Measurements from ENCODE around the gene ESPL1. TPM values are rescaled to one million over a fixed set of nuclear protein-coding genes. Genes with fewer than 3 reads are reported as not detected.
A peak's percentile ranks its signal among the peaks of the same experiment; 100 is the strongest.
"Not testable (repeated sequence)": the region's sequence is repeated elsewhere in the genome, so short reads cannot be mapped to it uniquely, and the experiment has no call there.

Gene ESPL1
- total RNA-seq, 1 experiment from 2014 or later, result 29.5 TPM

DNA sequence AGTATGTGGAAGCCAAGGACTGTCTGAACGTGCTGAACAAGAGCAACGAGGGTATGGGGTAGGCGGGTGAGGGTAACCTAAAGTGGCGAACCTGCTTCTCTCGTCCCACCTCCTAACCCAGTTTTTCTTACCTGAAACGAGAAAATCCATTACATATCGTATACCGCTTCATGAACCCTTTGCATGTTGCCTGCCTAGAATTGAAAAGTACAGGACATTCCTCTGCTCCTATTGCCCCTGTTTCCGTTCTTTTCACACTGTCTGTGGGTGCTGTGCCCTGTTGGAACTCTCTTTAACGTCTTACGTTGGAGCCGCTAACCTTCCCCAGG lies 27.8 kb downstream of the ESPL1 start:
- no peak for DNase-seq
- Histone ChIP-seq H3K4me1 (0 out of 2 replicates have a peak, but pooled peaks cover 2% of the 10 kb centered on the region), H3K36me3 (peaks cover 24% of the 10 kb centered on the region), H3K27me3 (no peaks in the 10 kb centered on the region), H3K4me3 (peak overlapping the region; percentile 89), H3K27ac (peak overlapping the region; percentile 63), H3K9me3 (replicated peaks) (no peaks in the 10 kb centered on the region)

DNA sequence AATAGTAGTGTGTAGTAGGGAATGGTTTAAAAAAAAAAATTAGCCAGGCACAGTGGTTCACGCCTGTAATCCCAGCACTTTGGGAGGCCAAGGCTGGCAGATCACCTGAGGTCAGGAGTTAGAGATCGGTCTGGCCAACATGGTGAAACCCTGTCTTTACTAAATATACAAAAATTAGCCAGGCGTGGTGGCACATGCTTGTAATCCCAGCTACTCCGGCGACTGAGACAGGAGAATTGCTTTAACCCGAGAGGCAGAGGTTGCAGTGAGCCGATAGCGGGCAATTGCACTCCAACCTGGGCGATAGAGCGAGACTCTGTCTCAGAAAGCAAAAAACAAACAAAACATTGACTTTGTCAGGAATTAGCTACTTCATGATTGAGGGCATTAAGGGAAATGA lies 29.0 kb downstream of the ESPL1 start:
- not testable (repeated sequence) for H3K27me3 ChIP-seq; H3K4me1 ChIP-seq; DNase-seq; H3K9me3 ChIP-seq (replicated peaks); H3K27ac ChIP-seq; H3K4me3 ChIP-seq
- H3K36me3 ChIP-seq, result peaks cover 26% of the 10 kb centered on the region

DNA sequence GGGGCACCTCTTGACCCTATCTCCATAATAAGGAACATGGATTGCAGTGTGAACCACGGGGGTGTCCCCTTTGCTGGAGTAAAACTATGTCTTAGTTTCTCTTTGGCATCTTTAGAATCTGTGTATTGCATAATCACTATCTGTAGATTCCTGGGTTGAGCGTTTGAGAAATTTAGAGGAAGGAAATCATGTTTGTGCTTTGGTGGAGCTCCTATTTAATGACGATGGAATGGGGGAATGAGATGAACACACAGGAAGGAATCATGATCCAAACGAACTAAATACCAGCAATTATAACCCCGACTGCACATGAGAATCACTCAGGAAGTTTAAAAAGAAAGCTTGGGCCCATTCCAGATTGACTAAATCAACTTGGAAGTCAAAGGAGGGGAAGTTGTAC lies 30.1 kb downstream of the ESPL1 start:
- Histone ChIP-seq H3K27me3 (no peaks in the 10 kb centered on the region), H3K4me3 (no peak overlapping the region), H3K27ac (no peak overlapping the region), H3K4me1 (0 out of 2 replicates have a peak, but pooled peaks cover 2% of the 10 kb centered on the region), H3K9me3 (replicated peaks) (no peaks in the 10 kb centered on the region), H3K36me3 (peaks cover 26% of the 10 kb centered on the region)
- no peak for DNase-seq

DNA sequence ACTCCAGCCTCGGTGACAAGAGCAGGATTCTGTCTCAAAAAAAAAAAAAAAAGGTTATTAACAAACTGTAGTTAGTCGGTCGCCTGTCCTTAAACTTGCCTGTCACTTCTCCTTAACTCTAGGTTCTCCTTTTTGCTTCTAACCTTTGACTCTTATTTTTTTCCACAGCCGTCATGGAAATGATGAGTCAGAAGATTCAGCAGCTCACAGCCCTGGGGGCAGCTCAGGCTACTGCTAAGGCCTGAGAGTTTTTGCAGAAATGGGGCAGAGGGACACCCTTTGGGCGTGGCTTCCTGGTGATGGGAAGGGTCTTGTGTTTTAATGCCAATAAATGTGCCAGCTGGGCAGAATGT lies 31.0 kb downstream of the ESPL1 start:
- Histone ChIP-seq H3K4me1 (0 out of 2 replicates have a peak, but pooled peaks cover 2% of the 10 kb centered on the region), H3K4me3 (peak overlapping the region; percentile 82), H3K27me3 (no peaks in the 10 kb centered on the region), H3K27ac (no peak overlapping the region), H3K36me3 (peaks cover 23% of the 10 kb centered on the region), H3K9me3 (replicated peaks) (no peaks in the 10 kb centered on the region)
- DNase-seq, result no peak

DNA sequence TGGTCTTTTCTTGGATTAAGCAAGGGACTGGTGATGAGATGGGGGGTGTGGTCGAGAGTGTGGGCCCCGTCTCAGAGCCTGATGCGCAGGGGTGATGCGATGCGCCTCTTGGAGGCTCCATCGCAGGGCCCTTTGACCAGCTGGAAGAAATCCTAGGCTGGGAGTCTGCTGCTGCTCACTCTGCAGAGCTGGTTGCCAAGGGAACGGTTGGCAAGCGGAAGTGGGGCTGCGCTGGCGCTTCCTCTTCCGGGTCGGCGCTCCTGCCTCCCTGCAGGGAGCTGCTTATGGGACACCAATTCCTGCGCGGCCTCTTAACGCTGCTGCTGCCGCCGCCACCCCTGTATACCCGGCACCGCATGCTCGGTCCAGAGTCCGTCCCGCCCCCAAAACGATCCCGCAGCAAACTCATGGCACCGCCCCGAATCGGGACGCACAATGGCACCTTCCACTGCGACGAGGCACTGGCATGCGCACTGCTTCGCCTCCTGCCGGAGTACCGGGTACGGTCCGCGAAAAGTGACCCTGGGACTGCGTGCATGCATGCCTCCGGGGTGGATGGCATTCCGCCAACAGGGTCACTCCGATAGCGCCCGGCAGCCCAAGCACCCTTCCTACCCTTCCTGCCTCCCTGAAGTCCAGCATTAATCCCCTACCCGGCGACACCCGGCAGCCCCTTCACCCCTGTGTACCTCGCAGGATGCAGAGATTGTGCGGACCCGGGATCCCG lies 31.5 kb downstream of the ESPL1 start, which contains the start of gene MYG1:
MYG1 (plus strand) TSS at position 242 of the 727 bp plus-strand sequence; CDS start at position 285, 43 bp downstream.
- peak; percentile 91 to 92 for DNase-seq

DNA sequence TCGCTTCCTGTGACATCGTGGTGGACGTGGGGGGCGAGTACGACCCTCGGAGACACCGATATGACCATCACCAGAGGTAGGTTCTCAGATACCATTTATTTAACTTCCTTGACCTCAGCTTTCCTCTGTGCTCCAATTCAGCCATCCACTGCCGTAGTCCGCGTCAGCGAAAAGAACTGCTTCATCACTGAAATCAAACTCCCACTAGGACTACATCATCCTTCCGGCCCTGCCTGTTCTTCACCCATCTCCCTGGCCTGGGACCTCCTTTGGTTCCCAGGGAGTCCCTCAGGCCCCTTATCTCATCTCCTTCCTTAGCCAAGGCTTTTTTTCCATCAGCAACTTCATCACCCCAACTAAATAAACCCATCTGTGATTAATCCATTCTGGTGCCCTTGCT lies 32.1 kb downstream of the ESPL1 start:
- Histone ChIP-seq H3K4me1 (0 out of 2 replicates have a peak, but pooled peaks cover 2% of the 10 kb centered on the region), H3K27me3 (no peaks in the 10 kb centered on the region), H3K4me3 (peak overlapping the region; percentile 82), H3K36me3 (peaks cover 23% of the 10 kb centered on the region), H3K9me3 (replicated peaks) (no peaks in the 10 kb centered on the region), H3K27ac (peak overlapping the region; percentile 3; the same call in 1 of the 2 replicates)
- DNase-seq, result peak in 1 of 2 experiments; percentile 14

More for the DNA sequence above, 31.5 kb downstream of the ESPL1 start, which contains the start of gene MYG1:
- H3K27me3 ChIP-seq, result no peaks in the 10 kb centered on the region
- H3K9me3 ChIP-seq (replicated peaks), result no peaks in the 10 kb centered on the region
- peaks cover 23% of the 10 kb centered on the region for H3K36me3 ChIP-seq
- 0 out of 2 replicates have a peak, but pooled peaks cover 2% of the 10 kb centered on the region for H3K4me1 ChIP-seq
- H3K27ac ChIP-seq, result peak within 1 kb of the TSS; percentile 3; the same call in 1 of the 2 replicates
- peak within 1 kb of the TSS; percentile 82 for H3K4me3 ChIP-seq

DNA sequence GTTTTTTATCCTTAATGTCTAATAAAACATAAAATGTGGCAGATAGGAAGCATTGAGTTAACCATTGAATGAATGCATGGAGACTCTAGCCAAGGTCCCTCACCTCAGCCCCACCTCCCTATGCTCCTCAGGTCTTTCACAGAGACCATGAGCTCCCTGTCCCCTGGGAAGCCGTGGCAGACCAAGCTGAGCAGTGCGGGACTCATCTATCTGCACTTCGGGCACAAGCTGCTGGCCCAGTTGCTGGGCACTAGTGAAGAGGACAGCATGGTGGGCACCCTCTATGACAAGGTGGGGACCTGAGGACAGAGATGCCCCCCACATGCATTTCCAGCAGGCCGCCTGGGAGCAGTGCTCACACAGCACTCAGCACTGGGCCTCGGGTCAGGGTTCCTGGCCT lies 34.8 kb downstream of the ESPL1 start:
- Histone ChIP-seq H3K36me3 (peaks cover 14% of the 10 kb centered on the region), H3K9me3 (replicated peaks) (no peaks in the 10 kb centered on the region), H3K27ac (no peak overlapping the region), H3K4me3 (no peak overlapping the region), H3K4me1 (0 out of 2 replicates have a peak, but pooled peaks cover 2% of the 10 kb centered on the region), H3K27me3 (no peaks in the 10 kb centered on the region)
- DNase-seq, result no peak

DNA sequence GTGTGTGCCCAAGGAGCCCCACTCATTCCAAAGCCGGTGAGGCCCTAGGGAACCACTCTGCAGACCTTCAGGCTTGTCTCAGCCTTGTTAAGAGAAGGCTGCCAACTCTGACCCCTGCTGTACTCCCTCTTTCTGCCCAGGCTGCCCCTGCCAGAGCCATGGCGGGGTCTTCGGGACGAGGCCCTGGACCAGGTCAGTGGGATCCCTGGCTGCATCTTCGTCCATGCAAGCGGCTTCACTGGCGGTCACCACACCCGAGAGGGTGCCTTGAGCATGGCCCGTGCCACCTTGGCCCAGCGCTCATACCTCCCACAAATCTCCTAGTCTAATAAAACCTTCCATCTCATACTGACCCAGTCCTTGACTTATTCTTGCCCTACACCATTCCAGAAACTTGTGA lies 38.7 kb downstream of the ESPL1 start:
- Histone ChIP-seq H3K9me3 (replicated peaks) (no peaks in the 10 kb centered on the region), H3K36me3 (peaks cover 6% of the 10 kb centered on the region), H3K4me3 (no peak overlapping the region), H3K27ac (no peak overlapping the region), H3K4me1 (no peaks in the 10 kb centered on the region), H3K27me3 (no peaks in the 10 kb centered on the region)
- DNase-seq, result no peak

DNA sequence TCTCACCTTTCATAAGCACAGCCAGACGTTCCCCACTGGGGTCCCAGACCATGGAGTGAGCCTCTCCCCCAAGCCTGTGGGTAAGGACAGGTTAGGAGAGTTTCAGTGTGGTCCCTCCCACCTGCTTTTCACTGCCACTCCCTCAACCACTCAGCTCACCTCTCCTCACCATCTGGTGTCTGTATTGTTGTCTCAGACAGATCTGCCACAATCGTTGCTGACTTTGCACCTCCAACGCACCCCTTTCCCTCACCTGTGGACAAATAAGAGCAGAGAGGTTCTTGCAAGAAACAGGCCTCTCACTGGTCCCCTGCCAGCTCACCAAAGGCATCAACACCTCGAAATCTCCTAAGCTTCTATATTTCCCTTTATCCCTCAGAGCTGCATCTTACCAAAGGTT lies 40.2 kb downstream of the ESPL1 start:
- Histone ChIP-seq H3K27ac (no peak overlapping the region), H3K36me3 (no peaks in the 10 kb centered on the region; the same call in 1 of the 2 replicates), H3K9me3 (replicated peaks) (no peaks in the 10 kb centered on the region), H3K4me3 (no peak overlapping the region), H3K4me1 (no peaks in the 10 kb centered on the region), H3K27me3 (no peaks in the 10 kb centered on the region)
- no peak for DNase-seq

DNA sequence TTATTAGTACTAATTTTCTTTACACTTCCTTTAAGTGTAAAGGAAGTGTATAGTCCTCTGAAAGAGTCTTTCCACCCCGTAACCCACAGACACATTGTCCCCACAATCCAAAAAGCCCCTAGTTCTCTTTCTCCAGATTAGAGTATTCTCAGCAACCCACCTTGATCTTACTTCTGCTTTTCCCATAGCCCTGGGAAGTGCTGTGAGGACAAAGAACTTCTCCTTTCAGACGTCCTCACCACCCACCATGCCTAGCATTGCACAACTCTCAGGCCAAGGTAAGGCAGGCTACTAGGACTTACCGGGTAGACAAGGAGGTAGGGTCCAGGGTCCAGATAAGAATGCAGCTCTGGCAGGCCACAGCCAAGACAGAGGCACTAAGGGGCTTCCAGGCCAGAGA lies 45.9 kb downstream of the ESPL1 start:
- H3K27me3 ChIP-seq, result no peaks in the 10 kb centered on the region
- no peak overlapping the region for H3K27ac ChIP-seq
- H3K36me3 ChIP-seq, result no peaks in the 10 kb centered on the region

DNA sequence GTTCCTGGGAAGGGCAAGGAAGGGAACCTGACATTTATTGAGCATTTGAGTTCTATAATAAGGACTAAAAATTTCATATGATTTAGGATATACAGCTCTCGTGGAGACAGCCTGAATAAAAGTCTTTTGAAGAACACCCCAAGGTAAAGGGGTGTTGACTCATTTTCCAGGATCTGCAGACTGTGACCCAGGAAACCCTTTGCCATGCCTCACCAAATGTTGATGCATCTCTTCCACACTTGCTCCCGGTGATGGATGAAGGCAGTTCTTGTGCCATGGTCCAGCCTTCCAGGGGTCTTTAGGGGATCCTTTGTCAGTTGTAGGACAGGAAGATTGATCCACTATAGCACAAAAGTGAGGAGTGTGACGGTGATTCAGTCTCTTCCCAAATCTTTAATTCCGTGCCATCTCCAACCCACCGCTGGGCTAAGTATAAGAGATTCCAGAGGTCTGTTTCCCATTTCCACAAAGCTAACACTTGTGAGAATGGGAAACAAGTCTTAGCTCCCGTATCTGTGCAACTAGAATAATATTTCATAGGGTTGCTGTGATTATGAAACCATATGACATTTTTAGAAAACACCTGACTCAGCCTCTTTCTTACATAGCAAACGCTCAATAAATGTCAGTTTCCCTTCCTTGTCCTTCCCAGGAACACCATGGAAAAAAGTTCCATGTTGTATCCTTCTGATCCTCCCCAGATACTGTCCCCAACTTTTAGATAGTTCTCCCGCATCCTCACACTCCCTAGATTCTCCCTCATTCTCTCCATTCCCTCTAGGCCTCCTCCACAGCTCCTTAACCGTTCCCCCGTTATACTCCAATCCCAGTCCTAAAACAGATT lies 52.5 kb downstream of the ESPL1 start:
- DNase-seq, result no peak
- H3K4me3 ChIP-seq, result peak overlapping the region; percentile 85
- H3K4me1 ChIP-seq, result 0 out of 2 replicates have a peak, but pooled peaks cover 4% of the 10 kb centered on the region
- peak overlapping the region; percentile 79; the same call in 1 of the 2 replicates for H3K27ac ChIP-seq
- no peaks in the 10 kb centered on the region for H3K27me3 ChIP-seq
- no peaks in the 10 kb centered on the region for H3K36me3 ChIP-seq
- H3K9me3 ChIP-seq (replicated peaks), result no peaks in the 10 kb centered on the region

More for the DNA sequence above, 45.9 kb downstream of the ESPL1 start:
- Histone ChIP-seq H3K9me3 (replicated peaks) (no peaks in the 10 kb centered on the region), H3K4me1 (no peaks in the 10 kb centered on the region), H3K4me3 (no peak overlapping the region)
- DNase-seq, result no peak

DNA sequence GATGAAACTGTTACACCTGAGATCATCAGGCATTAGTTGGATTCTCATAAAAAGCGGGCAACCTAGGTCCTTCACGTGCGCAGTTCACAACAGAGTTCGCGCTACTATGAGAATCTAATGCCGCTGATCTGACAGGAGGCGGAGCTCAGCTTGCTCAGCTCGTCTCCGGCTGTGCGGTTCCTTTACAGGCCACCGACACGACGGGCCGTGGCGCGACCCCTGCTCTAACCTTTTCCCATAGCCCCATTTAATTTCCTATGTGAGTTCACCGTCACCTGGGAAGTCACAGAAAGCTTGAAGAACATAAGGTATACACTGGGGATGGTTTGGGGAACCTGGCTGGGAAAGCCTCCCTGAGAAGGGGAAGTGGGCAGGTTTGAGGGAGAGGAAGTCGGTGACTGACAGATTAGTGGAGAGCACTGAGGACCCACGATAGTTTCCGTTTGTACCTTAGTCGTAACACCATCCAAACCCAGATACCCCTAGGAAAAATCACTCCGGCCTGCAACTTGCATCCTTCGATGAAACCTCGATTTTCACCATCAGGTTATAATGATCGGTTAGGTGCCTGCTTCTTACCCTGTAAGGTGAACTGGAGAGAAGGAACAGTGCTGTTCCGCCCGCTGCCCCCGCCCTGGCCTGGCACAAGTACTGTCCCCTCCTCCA lies 56.1 kb downstream of the ESPL1 start:
- H3K4me3 ChIP-seq, result peak overlapping the region; percentile 71
- H3K4me1 ChIP-seq, result 0 out of 2 replicates have a peak, but pooled peaks cover 4% of the 10 kb centered on the region
- peak overlapping the region; percentile 80; the same call in 1 of the 2 replicates for H3K27ac ChIP-seq
- H3K27me3 ChIP-seq, result peaks cover 10% of the 10 kb centered on the region
- DNase-seq, result no peak
- no peaks in the 10 kb centered on the region for H3K9me3 ChIP-seq (replicated peaks)
- H3K36me3 ChIP-seq, result no peaks in the 10 kb centered on the region

DNA sequence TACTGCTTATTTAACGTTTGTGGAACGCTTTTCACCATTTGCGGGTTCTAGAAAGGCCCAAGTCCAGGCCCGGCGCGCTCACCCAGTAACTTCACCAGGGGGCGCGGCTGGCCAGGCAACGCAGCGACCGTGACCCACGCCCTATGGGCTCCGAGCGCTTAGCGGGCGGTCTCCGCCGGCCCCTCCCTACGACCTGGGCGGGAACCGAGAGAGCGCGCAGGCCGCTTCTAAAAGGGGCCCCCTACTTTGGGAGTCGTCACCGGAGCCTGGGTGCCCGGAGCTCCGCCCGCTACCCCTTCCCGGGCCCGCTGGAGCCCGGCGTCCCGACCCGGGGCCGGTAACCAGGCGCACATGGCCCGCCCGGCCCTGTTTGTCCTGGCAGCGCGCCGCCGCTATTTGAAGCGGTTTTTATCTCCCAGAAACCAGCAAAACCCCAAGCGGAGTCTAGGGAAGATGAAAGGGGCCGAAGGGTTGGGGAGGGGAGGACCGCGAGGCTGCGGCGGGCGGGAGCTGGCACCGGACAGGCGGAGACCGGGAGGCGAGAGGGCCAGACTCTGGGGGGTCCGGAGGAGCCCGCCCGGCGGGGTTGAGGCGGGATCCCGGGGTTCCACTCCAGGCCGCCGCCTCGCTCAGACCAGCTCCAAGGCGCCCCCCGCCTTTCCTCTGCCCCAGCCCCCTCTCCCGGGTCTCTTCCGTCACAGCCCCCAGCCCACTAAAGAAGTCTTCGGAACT lies 56.8 kb downstream of the ESPL1 start:
- Histone ChIP-seq H3K27me3 (peaks cover 10% of the 10 kb centered on the region), H3K36me3 (no peaks in the 10 kb centered on the region)
- DNase-seq, result peak; percentile 91 to 93

DNA sequence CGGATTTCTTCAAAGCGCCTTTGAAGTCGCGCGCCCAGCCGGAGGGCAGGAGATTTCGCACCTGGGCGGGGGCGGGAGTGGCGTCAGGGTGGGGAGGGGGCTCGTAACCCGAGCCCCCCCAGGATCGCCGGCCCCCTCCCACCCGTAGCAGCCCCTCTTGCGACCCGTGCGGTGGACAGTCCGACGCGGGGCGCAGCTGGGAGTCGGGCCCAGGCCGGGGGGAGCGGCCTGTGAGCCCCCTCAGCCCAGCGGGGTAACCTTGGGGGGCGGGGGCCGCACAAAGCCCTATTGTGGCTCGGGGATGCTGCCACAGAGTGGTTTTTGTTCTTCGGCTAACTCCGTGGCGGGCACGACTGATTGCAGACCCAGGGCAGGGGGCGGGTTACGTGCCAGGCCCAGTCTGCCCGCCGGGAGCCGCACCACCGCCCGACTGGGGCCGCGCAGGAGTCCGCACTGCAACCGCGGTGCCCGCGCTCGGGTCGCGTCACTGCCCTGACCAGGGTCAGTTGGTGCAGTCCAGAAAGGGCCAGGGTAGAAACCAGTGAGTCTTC lies 57.5 kb downstream of the ESPL1 start:
- peak overlapping the region; percentile 71 for H3K4me3 ChIP-seq
- peak overlapping the region; percentile 80 for H3K27ac ChIP-seq
- peak; percentile 28 to 38 for DNase-seq
- H3K4me1 ChIP-seq, result 0 out of 2 replicates have a peak, but pooled peaks cover 4% of the 10 kb centered on the region
- no peaks in the 10 kb centered on the region for H3K36me3 ChIP-seq
- no peaks in the 10 kb centered on the region for H3K9me3 ChIP-seq (replicated peaks)
- H3K27me3 ChIP-seq, result peaks cover 10% of the 10 kb centered on the region

More for the DNA sequence above, 56.8 kb downstream of the ESPL1 start:
- 0 out of 2 replicates have a peak, but pooled peaks cover 4% of the 10 kb centered on the region for H3K4me1 ChIP-seq
- no peaks in the 10 kb centered on the region for H3K9me3 ChIP-seq (replicated peaks)
- H3K27ac ChIP-seq, result peak overlapping the region; percentile 80
- peak overlapping the region; percentile 71 for H3K4me3 ChIP-seq

Measured in SJCRH30 (cell line).